ENCODE results near the gene FAM163A. TPM values are rescaled to one million over a fixed set of nuclear protein-coding genes. Genes with fewer than 3 reads are reported as not detected.

FAM163A gene
- total RNA-seq, 1 donor from 2014 or later: 10.2 TPM

DNA sequence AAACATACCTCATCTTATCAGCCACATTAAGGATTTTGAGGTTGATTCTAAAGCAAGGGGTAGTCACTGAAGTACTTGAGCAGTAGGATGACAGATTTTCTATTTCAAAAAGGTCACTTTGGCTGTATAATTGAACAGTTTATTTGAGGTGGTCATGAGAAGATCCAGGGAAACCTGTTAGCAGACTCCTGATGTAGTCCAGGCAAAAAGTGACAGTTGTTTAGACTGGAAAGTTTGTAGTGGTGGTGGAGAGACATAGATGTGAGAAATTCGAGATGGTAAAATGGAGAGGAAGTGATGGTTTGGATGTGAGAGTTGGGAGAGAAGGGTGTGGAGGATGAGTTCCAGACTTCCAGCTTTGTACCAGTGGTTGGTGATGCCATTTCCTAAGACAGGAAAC, 7.5 kb downstream of the FAM163A start:
- H3K4me1 Mint-ChIP-seq: peaks cover 27% of the 10 kb centered on the region
- DNase-seq (ENCODE audit: low spot score in 2 of 2, unreplicated experiment in 2 of 2): no peak
- peaks cover 19% of the 10 kb centered on the region for H3K9me3 Mint-ChIP-seq
- no peak overlapping the region for H3K4me3 Mint-ChIP-seq
- no peak overlapping the region for H3K27ac Mint-ChIP-seq
- H3K36me3 Mint-ChIP-seq: peaks cover 8% of the 10 kb centered on the region
- TF ChIP-seq, protein P1, sequence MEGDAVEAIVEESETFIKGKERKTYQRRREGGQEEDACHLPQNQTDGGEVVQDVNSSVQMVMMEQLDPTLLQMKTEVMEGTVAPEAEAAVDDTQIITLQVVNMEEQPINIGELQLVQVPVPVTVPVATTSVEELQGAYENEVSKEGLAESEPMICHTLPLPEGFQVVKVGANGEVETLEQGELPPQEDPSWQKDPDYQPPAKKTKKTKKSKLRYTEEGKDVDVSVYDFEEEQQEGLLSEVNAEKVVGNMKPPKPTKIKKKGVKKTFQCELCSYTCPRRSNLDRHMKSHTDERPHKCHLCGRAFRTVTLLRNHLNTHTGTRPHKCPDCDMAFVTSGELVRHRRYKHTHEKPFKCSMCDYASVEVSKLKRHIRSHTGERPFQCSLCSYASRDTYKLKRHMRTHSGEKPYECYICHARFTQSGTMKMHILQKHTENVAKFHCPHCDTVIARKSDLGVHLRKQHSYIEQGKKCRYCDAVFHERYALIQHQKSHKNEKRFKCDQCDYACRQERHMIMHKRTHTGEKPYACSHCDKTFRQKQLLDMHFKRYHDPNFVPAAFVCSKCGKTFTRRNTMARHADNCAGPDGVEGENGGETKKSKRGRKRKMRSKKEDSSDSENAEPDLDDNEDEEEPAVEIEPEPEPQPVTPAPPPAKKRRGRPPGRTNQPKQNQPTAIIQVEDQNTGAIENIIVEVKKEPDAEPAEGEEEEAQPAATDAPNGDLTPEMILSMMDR (IDR thresholded peaks at IDR 0.05; ENCODE audit: unreplicated experiment): no peak
- peaks cover 56% of the 10 kb centered on the region for H3K27me3 Mint-ChIP-seq (ENCODE audit: low read depth)

DNA sequence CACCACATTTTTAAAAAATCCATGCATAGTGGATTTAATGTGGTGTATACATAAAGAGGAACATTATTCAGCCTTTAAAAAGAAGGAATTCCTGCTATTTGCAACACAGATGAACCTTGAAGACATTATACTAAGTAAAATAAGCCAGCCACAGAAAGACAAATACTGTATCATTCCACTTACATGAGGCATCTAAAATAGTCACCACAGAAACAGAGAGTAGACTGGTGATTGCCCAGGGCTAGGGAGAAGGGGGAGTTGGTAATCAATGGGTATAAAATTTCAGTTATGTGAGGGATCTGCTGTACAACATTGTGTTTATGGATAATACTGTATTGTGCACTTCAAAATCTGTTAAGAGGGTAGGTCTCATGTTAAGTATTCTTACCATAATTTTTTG, 10.0 kb downstream of the FAM163A start:
- no peak for DNase-seq (ENCODE audit: low spot score in 2 of 2, unreplicated experiment in 2 of 2)
- Mint-ChIP-seq H3K9me3 (peaks cover 19% of the 10 kb centered on the region), H3K27ac (no peak overlapping the region), H3K4me1 (peaks cover 11% of the 10 kb centered on the region), H3K36me3 (peaks cover 8% of the 10 kb centered on the region), H3K4me3 (no peak overlapping the region), H3K27me3 (ENCODE audit: low read depth) (peaks cover 33% of the 10 kb centered on the region)
- TF ChIP-seq, protein P1 (IDR thresholded peaks at IDR 0.05; ENCODE audit: unreplicated experiment): no peak

DNA sequence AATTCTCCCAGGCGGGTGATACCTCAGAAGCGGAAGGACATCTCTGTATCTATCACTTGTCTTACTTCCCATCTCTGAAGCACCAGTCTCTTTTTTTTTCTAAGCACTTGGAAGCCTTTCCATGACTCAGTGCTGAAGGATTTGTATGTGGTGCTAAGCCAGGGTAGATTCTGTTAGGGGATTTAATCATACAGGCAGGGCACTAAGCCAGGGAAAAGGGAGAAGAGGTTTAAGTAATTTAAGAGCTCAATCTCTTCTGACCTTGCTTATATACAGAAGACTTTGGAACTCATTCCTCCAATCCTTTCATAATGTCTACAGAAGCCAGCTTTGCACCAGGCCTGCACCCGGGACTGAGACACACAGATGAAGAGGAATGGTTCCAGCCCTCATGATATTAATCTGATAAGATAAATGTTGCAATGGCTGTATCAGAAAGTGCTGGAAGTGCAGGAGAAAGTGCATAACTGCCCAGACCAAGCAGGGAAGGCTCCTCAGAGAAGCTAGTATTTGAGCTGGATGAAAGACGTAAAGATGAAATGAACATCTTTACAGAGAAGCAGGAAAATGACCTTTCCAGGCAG, 11.0 kb downstream of the FAM163A start:
- no peak for DNase-seq (ENCODE audit: low spot score in 2 of 2, unreplicated experiment in 2 of 2)
- Mint-ChIP-seq H3K27ac (peak overlapping the region; percentile 4), H3K36me3 (peaks cover 8% of the 10 kb centered on the region), H3K4me3 (no peak overlapping the region), H3K27me3 (ENCODE audit: low read depth) (peaks cover 22% of the 10 kb centered on the region), H3K9me3 (peaks cover 19% of the 10 kb centered on the region), H3K4me1 (peaks cover 11% of the 10 kb centered on the region)
- TF ChIP-seq, protein P1 (IDR thresholded peaks at IDR 0.05; ENCODE audit: unreplicated experiment): no peak

DNA sequence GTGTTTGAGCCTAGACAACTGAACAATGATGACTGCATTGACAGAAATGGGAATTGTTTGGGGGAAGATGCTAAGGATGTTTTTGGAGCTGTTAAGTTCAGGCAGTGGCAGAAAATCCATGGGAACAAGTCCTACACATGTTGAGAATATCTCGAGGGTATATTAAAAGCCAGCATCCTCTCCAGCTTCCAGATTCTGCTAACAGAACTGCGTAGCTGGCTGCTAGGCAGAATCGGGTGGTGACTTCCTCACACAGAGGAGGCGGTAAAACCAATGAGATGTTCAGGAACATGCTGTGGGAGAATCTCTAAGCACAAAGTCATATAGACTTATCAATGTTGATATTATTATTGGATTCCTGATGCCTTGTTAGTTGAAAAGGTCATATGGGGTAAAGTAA, 14.8 kb downstream of the FAM163A start:
- peaks cover 6% of the 10 kb centered on the region for H3K27me3 Mint-ChIP-seq (ENCODE audit: low read depth)
- TF ChIP-seq, protein P1 (IDR thresholded peaks at IDR 0.05; ENCODE audit: unreplicated experiment): no peak
- peaks cover 37% of the 10 kb centered on the region for H3K4me1 Mint-ChIP-seq
- no peaks in the 10 kb centered on the region for H3K9me3 Mint-ChIP-seq
- DNase-seq (ENCODE audit: low spot score in 2 of 2, unreplicated experiment in 2 of 2): no peak
- H3K36me3 Mint-ChIP-seq: no peaks in the 10 kb centered on the region
- no peak overlapping the region for H3K4me3 Mint-ChIP-seq
- no peak overlapping the region for H3K27ac Mint-ChIP-seq

DNA sequence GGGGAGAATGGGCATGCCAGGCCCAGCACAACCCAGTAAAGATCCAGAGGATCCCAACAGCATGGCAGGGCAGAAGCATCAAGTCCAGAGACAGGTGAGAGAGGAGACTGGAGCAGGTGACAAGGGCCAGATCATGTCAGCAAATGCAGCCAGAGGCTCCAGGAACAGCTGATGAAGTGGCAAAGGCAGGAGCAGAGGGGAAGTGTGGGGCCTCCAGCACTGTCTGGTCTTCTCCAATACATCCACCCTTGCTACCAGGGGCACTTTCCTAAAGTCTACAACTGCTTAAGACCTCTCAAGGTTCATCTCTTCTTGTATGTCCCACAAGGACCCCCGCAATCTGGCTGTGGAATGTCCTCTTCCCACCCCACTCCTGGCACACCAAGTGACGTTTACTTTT, 17.4 kb downstream of the FAM163A start:
- Mint-ChIP-seq H3K36me3 (no peaks in the 10 kb centered on the region), H3K27me3 (ENCODE audit: low read depth) (peaks cover 3% of the 10 kb centered on the region), H3K4me1 (peaks cover 26% of the 10 kb centered on the region), H3K9me3 (no peaks in the 10 kb centered on the region), H3K4me3 (no peak overlapping the region), H3K27ac (peak overlapping the region; percentile 10)
- TF ChIP-seq, protein P1 (IDR thresholded peaks at IDR 0.05; ENCODE audit: unreplicated experiment): no peak
- no peak for DNase-seq (ENCODE audit: low spot score in 2 of 2, unreplicated experiment in 2 of 2)

DNA sequence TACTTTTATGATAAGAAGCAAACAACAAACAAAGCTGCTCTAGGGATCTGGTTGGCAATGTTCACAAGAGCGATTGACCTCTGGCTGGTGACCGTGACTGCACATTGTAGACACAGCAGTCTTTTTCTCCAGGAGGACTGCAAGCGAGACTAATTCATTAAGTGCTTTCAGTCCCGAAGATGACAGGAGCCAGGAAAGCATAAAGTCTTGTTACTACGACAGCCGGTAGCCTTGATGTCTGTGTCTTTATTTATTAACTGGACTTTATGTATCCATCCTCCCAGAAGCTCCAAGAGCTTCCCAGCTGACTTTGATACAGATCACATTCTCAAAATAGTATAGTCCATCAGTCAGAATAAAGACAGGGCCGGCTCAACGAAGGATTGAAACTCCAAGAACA, 18.2 kb downstream of the FAM163A start:
- peak overlapping the region; percentile 68 for H3K27ac Mint-ChIP-seq

More for the DNA sequence above, 18.2 kb downstream of the FAM163A start:
- peaks cover 3% of the 10 kb centered on the region for H3K27me3 Mint-ChIP-seq (ENCODE audit: low read depth)
- DNase-seq (ENCODE audit: low spot score in 2 of 2, unreplicated experiment in 2 of 2): no peak
- TF ChIP-seq, protein P1 (IDR thresholded peaks at IDR 0.05; ENCODE audit: unreplicated experiment): no peak
- no peaks in the 10 kb centered on the region for H3K36me3 Mint-ChIP-seq
- H3K4me1 Mint-ChIP-seq: peaks cover 26% of the 10 kb centered on the region
- no peaks in the 10 kb centered on the region for H3K9me3 Mint-ChIP-seq
- no peak overlapping the region for H3K4me3 Mint-ChIP-seq
